8988T (cell line): ENCODE data around the gene FAM98A.

ENCODE experiments used
- DNase-seq: peaks from one replicate; pipeline ENCODE4 v3.0.0; 2011

FAM98A gene

DNA sequence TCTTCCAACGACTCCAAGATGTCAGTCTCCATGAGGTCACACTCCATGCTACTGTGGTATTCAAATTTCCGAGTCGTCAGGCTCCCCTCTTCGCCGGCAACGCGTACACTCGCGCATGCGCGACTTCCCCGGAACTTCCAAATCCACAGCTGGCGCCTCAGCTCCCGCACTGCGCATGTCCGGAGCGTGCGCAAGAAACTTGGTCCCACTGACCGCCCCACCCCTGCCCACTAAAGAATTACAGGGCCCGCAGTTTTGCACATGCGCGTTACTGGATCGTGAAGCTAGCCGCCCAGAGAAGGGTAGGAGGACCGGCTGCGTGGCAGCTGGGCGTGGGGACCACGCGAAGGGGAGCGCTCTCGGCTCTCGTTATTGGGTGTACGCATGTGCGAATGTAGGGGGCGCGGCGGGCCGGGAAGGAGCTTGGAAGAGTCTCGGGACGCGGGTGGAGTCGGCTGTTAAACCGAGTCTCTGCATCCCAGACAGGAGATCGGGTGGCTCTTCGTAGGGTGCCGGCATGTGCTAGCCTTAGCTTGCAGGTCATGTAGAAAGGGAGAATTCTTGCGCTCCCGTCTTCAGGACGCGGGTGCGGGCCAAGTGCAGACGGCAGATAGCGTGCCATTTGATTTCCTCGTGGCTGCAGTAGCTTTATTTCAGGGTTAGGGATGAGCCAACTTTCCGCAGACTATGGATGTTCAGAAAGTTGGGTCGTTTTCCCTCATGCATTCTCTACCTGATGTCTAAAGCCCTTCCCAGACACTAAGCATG lies at the start of gene FAM98A:
TSS of gene FAM98A (minus strand) at position 125 of the 768 bp plus-strand sequence. CDS start at position 47, 78 bp downstream.
- DNase-seq, result peak; percentile 68

DNA sequence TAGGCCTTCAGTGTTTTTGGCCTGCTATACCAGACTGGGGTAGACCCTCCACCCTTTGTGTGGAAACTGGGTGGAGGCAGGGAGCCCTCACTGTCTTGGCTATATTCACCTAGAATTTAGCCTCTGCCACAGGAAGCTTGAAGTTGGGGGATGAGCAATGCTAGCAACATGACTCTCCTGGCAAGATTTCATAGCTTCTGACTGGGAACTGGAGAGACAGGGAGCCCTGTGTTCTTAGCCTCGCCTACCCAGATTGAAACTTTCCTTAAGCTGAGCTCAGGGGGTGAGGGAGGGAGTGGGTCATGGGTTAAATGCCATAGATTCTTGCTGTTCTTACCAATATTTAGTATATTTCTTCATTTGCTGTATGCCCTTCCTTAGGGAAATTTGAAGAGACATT lies 46.8 kb upstream of the FAM98A start:
- no peak for DNase-seq

DNA sequence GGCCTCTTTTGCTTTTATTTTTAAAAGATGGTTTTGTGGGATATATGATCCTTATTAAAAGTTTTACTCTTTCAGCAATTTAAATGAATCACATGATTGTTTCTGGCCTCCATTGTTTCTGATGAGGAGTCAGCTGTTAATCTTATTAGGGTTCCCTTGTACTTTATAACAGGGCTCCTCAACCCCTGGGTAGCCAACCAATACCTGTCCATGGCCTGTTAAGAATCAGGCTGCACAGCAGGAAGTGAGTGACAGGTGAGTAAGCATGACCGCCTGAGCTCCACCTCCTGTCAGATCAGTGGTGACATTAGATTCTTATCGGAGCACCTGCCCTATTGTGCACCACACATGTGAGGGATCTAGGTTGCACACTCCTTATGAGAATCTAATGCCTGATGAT lies 45.1 kb upstream of the FAM98A start:
- DNase-seq, result no peak

DNA sequence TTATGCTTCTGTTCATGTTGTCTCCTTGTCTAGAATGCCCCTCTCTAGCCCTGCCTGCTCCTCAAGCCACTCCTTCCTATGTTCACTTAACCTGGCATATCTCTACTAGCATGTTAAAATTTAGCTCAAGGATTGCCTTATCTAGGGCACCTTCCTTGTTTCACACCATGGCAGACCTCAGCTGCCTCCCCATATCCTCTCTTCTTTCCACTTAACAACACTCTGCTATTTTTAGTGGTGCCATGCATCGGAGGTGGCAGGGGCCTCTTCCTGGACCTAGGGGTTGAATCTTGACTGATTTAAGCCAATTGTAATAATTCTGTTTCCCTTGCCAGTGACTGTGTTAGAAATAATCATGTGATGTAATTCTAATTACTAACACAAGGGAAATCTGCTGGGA lies 36.9 kb upstream of the FAM98A start:
- no peak for DNase-seq

DNA sequence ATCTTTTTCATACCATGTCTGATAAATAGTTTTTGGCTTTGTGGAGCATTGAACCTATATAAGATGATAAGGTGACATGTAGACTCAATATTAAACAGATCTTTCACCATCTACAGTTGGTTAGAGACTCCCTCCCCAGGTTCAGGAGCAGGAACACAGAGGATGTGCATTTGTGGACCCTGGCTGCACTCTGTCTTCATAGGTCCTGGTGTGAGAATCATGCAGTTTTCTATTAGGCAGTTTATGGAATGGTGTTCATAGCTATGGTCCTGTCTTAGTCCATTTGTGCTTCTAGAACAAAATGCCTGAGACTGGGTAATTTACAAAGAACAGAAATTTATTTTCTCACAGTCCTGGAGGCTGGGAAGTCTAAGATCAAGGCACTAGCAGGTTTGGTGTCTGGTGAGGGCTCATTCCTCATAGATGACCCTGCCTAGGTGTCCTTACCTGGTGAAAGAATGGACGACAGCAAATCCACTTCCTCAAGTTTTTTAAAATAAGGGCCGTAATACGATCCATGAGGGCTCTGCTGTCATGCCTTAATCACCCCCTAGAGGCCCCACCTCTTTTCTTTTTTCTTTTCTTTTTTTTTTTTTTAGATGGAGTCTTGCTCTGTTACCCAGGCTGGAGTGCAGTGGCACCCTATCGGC lies 35.3 kb upstream of the FAM98A start:
- DNase-seq, result no peak

DNA sequence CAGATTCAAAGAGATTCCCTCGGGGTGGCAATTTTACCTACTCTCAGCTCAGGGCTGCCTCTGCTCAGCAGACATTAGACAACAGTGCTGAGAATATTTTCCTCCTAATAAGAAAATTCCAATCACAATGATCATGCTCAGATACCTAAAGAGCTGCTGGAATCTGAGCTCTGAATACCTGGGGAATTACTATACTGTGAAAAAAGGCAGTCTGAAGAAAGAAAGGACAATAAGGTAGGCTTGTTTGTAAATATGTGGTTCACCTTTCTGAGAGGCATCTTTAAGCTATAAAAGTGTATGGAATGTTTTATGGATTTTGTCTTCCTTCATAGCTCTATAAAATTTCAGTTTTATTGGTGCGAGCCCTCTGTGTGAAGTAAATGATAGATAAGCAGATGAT lies 34.2 kb upstream of the FAM98A start:
- DNase-seq, result no peak

DNA sequence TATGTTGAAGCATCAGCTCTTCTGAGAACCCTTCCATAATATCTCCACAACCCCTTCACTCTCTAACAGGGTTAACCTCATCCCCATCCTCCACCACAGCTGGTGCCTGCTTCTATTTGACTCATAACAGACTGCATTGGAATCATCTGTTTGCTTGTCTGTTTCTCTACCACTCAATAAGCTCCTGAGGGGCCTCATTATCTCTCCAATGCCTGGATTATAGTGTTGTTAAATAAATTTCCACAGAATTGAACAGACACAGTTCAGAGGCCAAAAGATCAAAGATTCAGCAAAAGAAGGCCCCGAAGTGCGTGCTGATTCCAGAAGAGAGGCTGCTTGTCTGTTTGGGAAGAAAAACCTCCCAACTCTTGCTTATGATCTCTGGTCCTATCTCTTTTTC lies 33.7 kb upstream of the FAM98A start:
- no peak for DNase-seq

DNA sequence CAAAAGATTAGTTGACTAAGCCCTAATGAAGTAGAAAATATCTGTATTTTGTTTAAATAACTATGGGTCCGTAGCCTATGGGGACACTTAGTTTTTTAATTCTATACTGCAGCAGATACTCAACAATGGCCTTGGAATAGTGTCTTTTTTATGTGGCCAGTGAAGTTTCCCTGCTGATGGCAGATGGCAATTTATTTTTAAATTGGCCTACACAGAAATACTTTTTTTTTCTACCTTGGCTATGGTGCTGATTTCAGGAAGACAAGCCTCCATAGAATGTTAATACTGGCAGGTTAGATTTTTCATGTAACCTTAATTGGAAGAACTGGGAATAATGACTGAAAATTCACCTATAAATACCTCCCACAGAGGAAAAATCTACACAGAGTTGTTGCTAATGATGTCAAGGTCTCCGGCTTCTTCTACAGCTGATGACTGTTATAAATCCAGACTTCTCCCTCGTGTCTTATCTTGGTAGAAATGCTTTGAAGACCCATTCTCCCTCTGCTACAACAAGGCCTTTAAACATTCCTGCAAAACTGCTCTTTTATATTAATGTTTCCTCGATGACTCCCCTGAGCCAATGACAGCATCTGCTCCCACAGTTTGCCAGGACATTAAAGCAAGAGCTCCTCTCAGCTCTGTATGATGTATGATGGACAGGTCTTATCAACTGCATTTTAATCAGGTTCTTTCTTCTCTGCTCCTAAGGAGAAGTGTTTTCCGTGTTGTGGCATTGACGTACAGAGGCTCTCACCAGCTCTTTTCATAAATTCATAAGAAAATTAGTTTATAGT lies 29.1 kb upstream of the FAM98A start:
- no peak for DNase-seq

DNA sequence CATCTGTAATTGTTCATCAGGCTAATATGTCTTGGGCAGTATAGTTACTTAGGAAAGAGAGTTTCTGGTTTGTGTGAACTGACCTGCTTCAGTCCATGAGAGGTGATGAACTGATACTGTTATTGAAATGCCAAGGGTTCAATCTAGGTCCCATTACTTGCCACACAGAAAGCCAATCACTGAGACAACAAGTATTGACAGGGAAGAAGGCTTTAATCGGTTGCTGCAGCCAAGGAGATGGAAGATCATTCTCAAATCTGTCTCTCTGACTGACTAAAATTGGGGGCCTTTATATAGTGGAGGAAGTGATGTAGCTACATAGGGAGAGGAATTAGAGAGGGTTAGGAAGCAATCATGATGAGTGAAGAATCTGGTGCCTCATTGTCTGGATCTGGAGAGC lies 19.9 kb upstream of the FAM98A start:
- no peak for DNase-seq

GRCh38 chr2:33617989-33618388 lies 18.9 kb upstream of the FAM98A start:
- no peak for DNase-seq

GRCh38 chr2:33617401-33617800 lies 18.3 kb upstream of the FAM98A start:
- no peak for DNase-seq

- no peak for DNase-seq
These were observed 17.8 kb upstream of the FAM98A start for GRCh38 chr2:33616873-33617272.

DNA sequence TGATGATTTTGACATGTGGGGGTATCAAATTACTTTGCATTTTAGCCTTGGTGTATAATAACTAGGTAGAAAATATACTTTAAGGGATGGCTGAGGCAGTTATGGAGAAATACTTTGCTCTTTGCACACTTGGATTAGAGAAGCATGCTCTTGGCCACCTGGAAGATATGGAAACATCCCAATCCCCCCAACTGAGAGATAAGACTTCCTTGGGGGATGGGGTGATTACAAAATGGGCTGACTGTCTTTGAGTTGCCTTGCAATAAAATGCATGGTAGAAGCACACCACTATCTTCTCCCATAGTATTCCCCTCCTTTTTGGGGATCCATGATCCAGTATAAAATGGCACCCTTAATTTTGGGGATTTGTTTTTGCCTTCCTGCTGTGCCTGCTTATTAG lies 15.1 kb upstream of the FAM98A start:
- no peak for DNase-seq

DNA sequence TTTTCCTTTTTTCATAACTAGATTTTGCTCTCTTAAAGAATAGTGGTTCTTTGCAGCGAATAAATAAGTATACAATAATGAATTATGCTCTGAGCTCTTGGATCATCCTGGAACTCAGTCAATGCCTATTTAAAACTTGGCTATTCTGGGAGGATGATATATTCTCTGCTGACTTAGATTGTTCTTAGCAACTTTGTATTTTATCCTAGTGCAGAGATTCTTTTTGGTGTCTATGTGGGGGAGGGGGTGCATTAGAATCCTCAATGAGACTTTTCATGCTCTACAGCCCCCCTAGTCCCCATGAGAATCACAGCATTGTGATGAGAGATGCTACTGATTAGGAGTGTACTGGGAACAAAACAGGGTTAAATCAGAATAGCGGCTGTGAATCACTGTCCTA lies 8.8 kb upstream of the FAM98A start:
- no peak for DNase-seq

DNA sequence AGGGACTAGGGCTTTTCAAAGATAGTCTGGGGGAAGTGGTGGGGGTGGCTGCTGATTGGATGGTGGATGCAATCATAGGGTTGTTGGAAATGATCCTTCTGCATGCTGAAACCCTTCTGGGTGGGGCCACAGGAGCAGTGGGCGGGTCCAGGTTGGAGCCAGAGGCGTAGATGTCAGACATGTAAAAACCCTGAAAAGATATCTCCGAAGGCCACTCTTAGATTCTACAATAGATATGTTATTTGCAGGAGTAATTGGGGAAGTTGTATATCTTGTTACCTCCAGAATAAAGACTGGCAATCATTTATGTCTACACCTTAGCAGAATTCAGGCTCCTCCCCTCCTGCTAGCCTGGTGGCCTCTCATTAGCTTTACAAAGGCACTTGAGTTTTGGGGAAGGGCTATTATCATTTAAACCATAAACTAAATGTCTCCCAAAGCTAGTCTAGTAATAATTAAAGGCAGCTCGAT lies 8.2 kb upstream of the FAM98A start:
- no peak for DNase-seq

GRCh38 chr2:33606622-33607021 lies 7.5 kb upstream of the FAM98A start:
- no peak for DNase-seq

DNA sequence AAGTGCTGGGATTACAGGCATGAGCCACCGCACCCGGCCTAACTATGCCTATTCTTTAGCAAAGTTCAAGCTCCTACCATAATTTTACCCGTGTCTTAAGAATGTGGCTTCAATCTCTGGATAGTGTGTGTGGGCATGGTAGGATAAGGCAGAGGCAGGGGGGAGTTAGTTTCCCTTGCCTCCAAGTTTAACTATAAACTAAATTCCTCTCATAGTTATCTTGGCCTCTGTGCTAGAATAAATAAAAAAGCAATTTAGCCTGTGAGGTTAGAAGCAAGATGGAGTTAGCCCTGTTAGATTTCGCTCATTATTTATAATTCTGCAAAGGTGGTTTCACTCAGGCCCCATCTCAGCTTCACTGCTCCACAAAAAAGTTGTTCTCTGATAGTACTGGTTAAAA lies 7.0 kb upstream of the FAM98A start:
- no peak for DNase-seq

DNA sequence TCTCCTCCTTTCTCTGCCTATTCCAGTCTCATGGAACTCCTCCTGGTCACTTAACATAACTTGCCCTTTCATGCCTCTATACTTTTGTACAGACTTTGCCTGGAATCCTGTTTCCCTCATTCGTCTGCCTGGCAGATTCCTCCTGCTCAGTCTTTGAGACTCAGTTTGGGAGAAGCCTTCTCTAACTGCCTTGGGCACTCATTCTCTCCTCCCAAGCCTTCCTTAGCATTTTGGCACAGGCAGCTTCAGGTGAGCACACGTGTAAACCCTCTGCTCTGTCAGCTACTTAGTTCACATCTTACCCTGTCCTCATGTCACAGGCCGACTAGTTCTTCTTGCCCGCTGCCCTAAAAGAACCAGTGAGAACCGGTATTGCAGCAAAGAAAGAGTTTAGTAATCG lies 6.0 kb upstream of the FAM98A start:
- no peak for DNase-seq

GRCh38 chr2:33603416-33603815 lies 4.3 kb upstream of the FAM98A start:
- no peak for DNase-seq

DNA sequence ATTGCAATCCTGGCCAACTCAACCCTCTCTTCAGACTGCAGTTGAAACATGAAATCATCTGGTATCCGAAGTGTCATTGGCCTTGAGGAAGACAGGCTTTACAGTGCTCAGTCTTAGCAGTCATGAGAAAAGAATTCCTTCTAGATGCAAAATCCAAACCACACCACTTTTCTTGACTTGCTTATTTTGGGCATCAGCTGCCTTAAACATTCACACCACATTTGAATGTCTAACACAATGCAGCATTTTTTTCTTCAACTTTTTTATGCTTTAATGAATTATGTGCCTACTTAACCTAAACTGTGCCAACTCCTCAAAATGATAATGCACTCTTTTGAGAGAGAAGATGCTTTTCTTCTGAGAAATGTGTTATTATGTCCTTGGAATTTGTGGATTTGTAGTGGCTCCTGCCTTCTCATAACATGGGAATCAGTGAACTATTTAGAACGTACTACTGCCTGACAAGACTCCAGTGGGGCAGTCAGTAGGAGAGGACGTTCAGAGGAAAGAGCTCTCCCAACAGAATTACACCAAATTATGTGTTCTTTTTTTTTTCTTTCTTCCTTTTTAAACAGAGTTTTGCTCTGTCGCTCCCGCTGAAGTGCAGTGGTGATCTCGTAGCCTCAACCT lies 3.2 kb upstream of the FAM98A start:
- DNase-seq, result no peak

DNA sequence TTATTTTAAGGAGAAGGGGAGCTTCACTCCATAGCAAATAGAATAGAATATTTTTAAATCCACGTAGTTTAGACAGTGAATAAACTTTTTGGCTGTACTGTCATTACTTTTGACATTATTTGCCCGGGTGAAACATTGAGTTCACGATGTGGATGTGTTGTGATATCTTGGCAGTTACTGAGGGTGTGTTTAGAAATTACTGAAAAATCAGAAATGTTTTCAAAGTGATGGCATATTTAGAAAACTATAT lies 769 bp upstream of the FAM98A start:
- no peak for DNase-seq

DNA sequence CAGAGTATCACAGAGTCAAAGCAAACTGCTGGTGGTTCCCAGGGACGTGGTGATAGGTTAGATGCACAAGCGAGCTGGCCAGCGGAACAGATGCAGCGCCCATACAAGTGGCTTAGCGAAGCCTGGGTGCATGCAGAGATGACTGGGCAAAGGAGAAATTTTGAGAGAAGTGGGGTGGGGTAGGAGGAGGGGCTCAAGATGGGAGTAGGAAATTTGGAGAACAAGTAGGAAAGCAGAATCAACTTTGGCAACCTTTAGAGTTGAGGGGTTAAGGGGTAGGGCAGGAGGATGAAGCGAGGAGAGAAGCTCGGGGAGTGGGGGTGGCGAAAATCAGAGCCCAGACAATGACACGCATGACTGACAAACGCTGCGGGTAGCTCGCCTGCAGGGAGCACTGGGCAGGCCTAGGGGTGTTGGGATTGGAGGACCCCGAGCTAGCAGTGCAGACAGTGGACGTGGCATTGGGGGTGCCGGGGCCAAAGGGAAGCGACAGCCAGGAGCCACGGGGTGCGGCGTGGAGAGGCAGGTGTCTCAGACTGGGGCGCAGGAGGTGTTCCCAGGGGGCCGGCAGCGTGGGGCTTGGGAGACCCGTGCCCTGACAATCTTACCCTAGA lies 431 bp downstream of the FAM98A start:
- no peak for DNase-seq

- no peak for DNase-seq
These were observed 2.1 kb downstream of the FAM98A start for GRCh38 chr2:33597026-33597425.
